Measurements from ENCODE around the gene GCSAM. TPM values are rescaled to one million over a fixed set of nuclear protein-coding genes. Genes with fewer than 3 reads are reported as not detected.

GCSAM gene
- total and polyA plus RNA-seq, 2 donors: 0.43 to 1.7 TPM

- 92% methylated on average over 2 of the region's 2 CpGs for WGBS
- no peaks in the 10 kb centered on the region for H3K4me1 ChIP-seq (ENCODE audit: insufficient read depth)
- H3K4me3 ChIP-seq (ENCODE audit: low read depth, low read length): no peak overlapping the region
- no peaks in the 10 kb centered on the region for H3K36me3 ChIP-seq (ENCODE audit: insufficient read depth)
- H3K27ac ChIP-seq (ENCODE audit: low read depth): no peak overlapping the region
- DNase-seq (ENCODE audit: extremely low spot score): no peak
Measured at GRCh38 chr3:112104774-112105173, 28.3 kb downstream of the GCSAM start.

DNA sequence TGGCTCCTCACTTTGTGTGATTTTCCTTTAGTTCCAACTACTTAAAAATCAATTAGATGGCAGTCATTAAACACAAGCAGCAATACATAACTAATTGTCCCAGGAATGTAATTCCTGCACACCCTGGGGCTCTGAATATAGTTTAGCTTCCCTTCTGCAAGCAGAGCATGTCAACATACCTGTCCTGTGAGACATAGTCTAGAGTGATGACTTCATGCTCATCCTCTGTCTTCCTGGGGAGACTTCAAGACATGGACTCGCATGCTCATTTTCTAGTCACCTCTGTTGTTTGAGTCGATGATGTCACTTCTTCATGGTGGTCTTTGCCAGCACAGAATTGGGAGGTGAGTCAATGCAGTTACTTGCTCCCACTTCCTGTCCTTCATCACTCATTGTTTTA lies 31.1 kb downstream of the GCSAM start:
- WGBS: 90% methylated on average over 2 of the region's 2 CpGs
- H3K4me1 ChIP-seq (ENCODE audit: insufficient read depth): no peaks in the 10 kb centered on the region
- no peaks in the 10 kb centered on the region for H3K36me3 ChIP-seq (ENCODE audit: insufficient read depth)
- DNase-seq (ENCODE audit: extremely low spot score): no peak
- H3K27ac ChIP-seq (ENCODE audit: low read depth): no peak overlapping the region
- H3K4me3 ChIP-seq (ENCODE audit: low read depth, low read length): no peak overlapping the region

GRCh38 chr3:112097378-112097777 lies 35.7 kb downstream of the GCSAM start:
- peak; percentile 59 for DNase-seq (ENCODE audit: extremely low spot score)
- Histone ChIP-seq H3K36me3 (ENCODE audit: insufficient read depth) (no peaks in the 10 kb centered on the region), H3K4me1 (ENCODE audit: insufficient read depth) (no peaks in the 10 kb centered on the region), H3K27ac (ENCODE audit: low read depth) (no peak overlapping the region), H3K4me3 (ENCODE audit: low read depth, low read length) (no peak overlapping the region)
- 27% methylated on average over 4 of the region's 4 CpGs for whole genome bisulfite sequencing

DNA sequence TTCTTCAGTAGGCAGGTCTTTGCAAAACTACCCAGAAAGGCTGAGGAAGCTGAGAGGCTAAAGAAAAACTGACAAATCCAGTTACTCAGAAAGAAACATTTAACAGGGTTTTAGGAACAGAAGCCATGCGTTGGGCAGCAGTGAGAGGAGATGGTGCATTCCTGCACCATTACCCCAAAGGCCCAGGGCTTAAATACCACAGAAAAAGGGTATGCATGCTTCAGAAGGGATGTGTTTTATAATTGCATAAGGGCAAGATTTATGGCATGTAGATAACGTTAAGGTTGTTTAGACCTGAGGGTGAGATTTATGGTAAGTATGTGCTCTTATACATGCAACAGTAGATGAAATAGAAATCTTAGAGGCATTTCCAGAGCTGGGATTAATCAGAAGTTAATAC lies 36.9 kb downstream of the GCSAM start:
- 35% methylated on average over 2 of the region's 2 CpGs for WGBS
- Histone ChIP-seq H3K4me1 (ENCODE audit: insufficient read depth) (no peaks in the 10 kb centered on the region), H3K27ac (ENCODE audit: low read depth) (no peak overlapping the region), H3K4me3 (ENCODE audit: low read depth, low read length) (no peak overlapping the region), H3K36me3 (ENCODE audit: insufficient read depth) (no peaks in the 10 kb centered on the region)
- no peak for DNase-seq (ENCODE audit: extremely low spot score)

DNA sequence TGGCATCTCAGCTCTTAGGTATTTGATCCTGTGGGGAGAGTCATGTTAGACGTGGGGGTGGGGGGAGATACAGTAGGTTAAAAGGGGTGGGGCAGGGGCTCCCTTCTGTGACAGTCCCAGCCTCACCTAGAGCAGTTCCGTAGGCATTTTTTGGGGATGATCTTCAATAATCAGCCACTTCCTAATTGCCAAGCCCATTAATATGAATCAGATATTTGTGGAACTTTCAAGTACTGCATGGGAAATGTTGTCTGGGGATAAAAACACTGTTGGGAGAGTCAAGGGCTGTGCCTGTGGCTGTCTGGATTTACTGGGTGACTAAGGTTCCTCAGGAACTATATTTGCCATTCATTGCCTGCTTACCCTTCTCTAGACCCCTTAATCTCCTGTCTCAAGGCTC lies 37.3 kb downstream of the GCSAM start:
- Histone ChIP-seq H3K36me3 (ENCODE audit: insufficient read depth) (no peaks in the 10 kb centered on the region), H3K4me3 (ENCODE audit: low read depth, low read length) (no peak overlapping the region), H3K27ac (ENCODE audit: low read depth) (no peak overlapping the region), H3K4me1 (ENCODE audit: insufficient read depth) (no peaks in the 10 kb centered on the region)
- DNase-seq (ENCODE audit: extremely low spot score): no peak
- WGBS: 55% methylated on average over 2 of the region's 2 CpGs

- Histone ChIP-seq H3K36me3 (ENCODE audit: insufficient read depth) (no peaks in the 10 kb centered on the region), H3K27ac (ENCODE audit: low read depth) (no peak overlapping the region), H3K4me1 (ENCODE audit: insufficient read depth) (no peaks in the 10 kb centered on the region), H3K4me3 (ENCODE audit: low read depth, low read length) (no peak overlapping the region)
- DNase-seq (ENCODE audit: extremely low spot score): no peak
Measured at GRCh38 chr3:112093180-112093522, 39.9 kb downstream of the GCSAM start.

GRCh38 chr3:112092496-112093179 lies 40.4 kb downstream of the GCSAM start:
- Histone ChIP-seq H3K27ac (ENCODE audit: low read depth) (no peak overlapping the region), H3K36me3 (ENCODE audit: insufficient read depth) (no peaks in the 10 kb centered on the region), H3K4me1 (ENCODE audit: insufficient read depth) (no peaks in the 10 kb centered on the region), H3K4me3 (ENCODE audit: low read depth, low read length) (no peak overlapping the region)
- no peak for DNase-seq (ENCODE audit: extremely low spot score)
- WGBS: 33% methylated on average over 6 of the region's 6 CpGs

GRCh38 chr3:112090887-112091586 lies 42.0 kb downstream of the GCSAM start:
- Histone ChIP-seq H3K4me1 (ENCODE audit: insufficient read depth) (no peaks in the 10 kb centered on the region), H3K4me3 (ENCODE audit: low read depth, low read length) (no peak overlapping the region), H3K27ac (ENCODE audit: low read depth) (no peak overlapping the region), H3K36me3 (ENCODE audit: insufficient read depth) (no peaks in the 10 kb centered on the region)
- DNase-seq (ENCODE audit: extremely low spot score): no peak
- 53% methylated on average over 6 of the region's 6 CpGs for WGBS

GRCh38 chr3:112089956-112090886 lies 42.8 kb downstream of the GCSAM start:
- no peak overlapping the region for H3K27ac ChIP-seq (ENCODE audit: low read depth)
- 70% methylated on average over 9 of the region's 9 CpGs for WGBS

GRCh38 chr3:112088944-112089343 lies 44.1 kb downstream of the GCSAM start:
- H3K4me1 ChIP-seq (ENCODE audit: insufficient read depth): no peaks in the 10 kb centered on the region
- DNase-seq (ENCODE audit: extremely low spot score): no peak
- no peak overlapping the region for H3K4me3 ChIP-seq (ENCODE audit: low read depth, low read length)
- no peak overlapping the region for H3K27ac ChIP-seq (ENCODE audit: low read depth)
- no peaks in the 10 kb centered on the region for H3K36me3 ChIP-seq (ENCODE audit: insufficient read depth)
- 72% methylated on average over 4 of the region's 4 CpGs for WGBS

More at GRCh38 chr3:112089956-112090886, 42.8 kb downstream of the GCSAM start:
- no peak overlapping the region for H3K4me3 ChIP-seq (ENCODE audit: low read depth, low read length)
- H3K36me3 ChIP-seq (ENCODE audit: insufficient read depth): no peaks in the 10 kb centered on the region
- DNase-seq (ENCODE audit: extremely low spot score): no peak
- H3K4me1 ChIP-seq (ENCODE audit: insufficient read depth): no peaks in the 10 kb centered on the region

GRCh38 chr3:112087746-112088145 lies 45.3 kb downstream of the GCSAM start:
- no peak for DNase-seq (ENCODE audit: extremely low spot score)
- WGBS: 88% methylated on average over 5 of the region's 5 CpGs
- Histone ChIP-seq H3K36me3 (ENCODE audit: insufficient read depth) (no peaks in the 10 kb centered on the region), H3K4me1 (ENCODE audit: insufficient read depth) (no peaks in the 10 kb centered on the region), H3K27ac (ENCODE audit: low read depth) (no peak overlapping the region), H3K4me3 (ENCODE audit: low read depth, low read length) (no peak overlapping the region)

DNA sequence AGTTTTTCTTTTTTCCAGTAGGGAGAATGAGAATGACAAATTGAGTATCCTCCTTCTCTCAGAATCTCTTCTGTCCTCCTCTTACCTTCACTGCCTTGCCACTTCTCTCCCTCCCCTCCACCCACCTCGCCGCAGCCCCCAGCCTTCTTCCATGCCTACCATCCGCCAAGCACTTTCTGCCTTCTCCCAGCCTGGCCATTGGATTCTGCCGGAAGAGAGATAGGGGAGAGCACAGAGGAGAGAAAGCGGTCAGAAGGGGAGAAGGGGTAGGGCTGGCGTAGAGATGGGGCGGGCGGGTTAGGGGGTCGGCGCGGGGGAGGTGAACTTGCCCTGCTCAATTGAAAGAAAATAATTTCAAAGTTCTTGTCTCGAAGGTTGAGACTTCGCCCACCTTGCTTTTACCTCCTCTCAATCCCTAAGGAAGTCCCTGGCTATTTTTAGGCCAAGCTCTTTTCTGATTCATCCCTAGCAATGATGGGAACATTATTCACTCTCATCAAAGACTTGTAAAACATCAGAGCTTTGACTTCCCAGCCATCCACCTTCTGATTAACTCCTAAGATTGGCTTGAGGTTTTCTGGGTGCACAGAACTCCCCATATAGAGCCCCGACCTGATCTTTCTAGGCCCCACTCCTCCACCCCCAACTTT lies 46.0 kb downstream of the GCSAM start:
- peak overlapping the region; percentile 4 for H3K27ac ChIP-seq (ENCODE audit: low read depth)
- 44% methylated on average over 14 of the region's 14 CpGs for WGBS
- H3K36me3 ChIP-seq (ENCODE audit: insufficient read depth): no peaks in the 10 kb centered on the region
- no peaks in the 10 kb centered on the region for H3K4me1 ChIP-seq (ENCODE audit: insufficient read depth)
- peak overlapping the region; percentile 44 for H3K4me3 ChIP-seq (ENCODE audit: low read depth, low read length)
- DNase-seq (ENCODE audit: extremely low spot score): no peak

GRCh38 chr3:112086076-112086854 lies 46.8 kb downstream of the GCSAM start, which contains the start of gene C3orf52:
Gene C3orf52 (plus strand): TSS chr3:112086389. CDS start chr3:112086408, 19 bp downstream.
- H3K4me1 ChIP-seq (ENCODE audit: insufficient read depth): no peaks in the 10 kb centered on the region
- peak within 1 kb of the TSS; percentile 44 for H3K4me3 ChIP-seq (ENCODE audit: low read depth, low read length)
- no peaks in the 10 kb centered on the region for H3K36me3 ChIP-seq (ENCODE audit: insufficient read depth)
- peak within 1 kb of the TSS; percentile 63 for H3K27ac ChIP-seq (ENCODE audit: low read depth)
- under 1% methylated on average over 67 of the region's 67 CpGs for WGBS
- DNase-seq (ENCODE audit: extremely low spot score): no peak

All from urinary bladder (tissue), 4 donors.